ENCODE measurements around the gene BANK1. TPM values are rescaled to one million over a fixed set of nuclear protein-coding genes. Genes with fewer than 3 reads are reported as not detected.

BANK1 gene
- total RNA-seq, 1 donor from 2014 or later = 12.6 TPM

GRCh38 chr4:101858641-101859040 lies 68.1 kb downstream of the BANK1 start:
- no peaks in the 10 kb centered on the region for H3K4me1 ChIP-seq
- H3K27ac ChIP-seq = no peak overlapping the region
- no peaks in the 10 kb centered on the region for H3K9me3 ChIP-seq
- no peak for DNase-seq
- intact Hi-C loops (cut with DNase I) = no loop called here
- no peak overlapping the region for H3K4me3 ChIP-seq
- H3K36me3 ChIP-seq = no peaks in the 10 kb centered on the region
- ATAC-seq = no peak
- TF ChIP-seq CTCF (IDR thresholded peaks at IDR 0.05) = no peak
- H3K27me3 ChIP-seq = no peaks in the 10 kb centered on the region

GRCh38 chr4:101862595-101862994 lies 72.1 kb downstream of the BANK1 start:
- DNase-seq (no peak), ATAC-seq (no peak)
- H3K4me1 ChIP-seq = no peaks in the 10 kb centered on the region
- TF ChIP-seq CTCF (IDR thresholded peaks at IDR 0.05) = no peak
- no peaks in the 10 kb centered on the region for H3K27me3 ChIP-seq
- H3K36me3 ChIP-seq = no peaks in the 10 kb centered on the region
- H3K27ac ChIP-seq = no peak overlapping the region
- intact Hi-C loops (cut with DNase I) = no loop called here
- H3K4me3 ChIP-seq = no peak overlapping the region
- H3K9me3 ChIP-seq = no peaks in the 10 kb centered on the region

- Histone ChIP-seq H3K4me1 (no peaks in the 10 kb centered on the region), H3K9me3 (no peaks in the 10 kb centered on the region), H3K4me3 (no peak overlapping the region), H3K27ac (no peak overlapping the region), H3K36me3 (no peaks in the 10 kb centered on the region), H3K27me3 (no peaks in the 10 kb centered on the region)
- DNase-seq = no peak
- TF ChIP-seq CTCF (IDR thresholded peaks at IDR 0.05) = no peak
- ATAC-seq = no peak
- intact Hi-C loops (cut with DNase I) = no loop called here
Observed at GRCh38 chr4:101864660-101865059, 74.1 kb downstream of the BANK1 start.

GRCh38 chr4:101865501-101866062 lies 75.1 kb downstream of the BANK1 start:
- ATAC-seq = peak; percentile 26
- no peak for DNase-seq
- H3K36me3 ChIP-seq = no peaks in the 10 kb centered on the region
- H3K4me1 ChIP-seq = no peaks in the 10 kb centered on the region
- no peak for TF ChIP-seq CTCF (IDR thresholded peaks at IDR 0.05)
- no peaks in the 10 kb centered on the region for H3K9me3 ChIP-seq
- H3K4me3 ChIP-seq = no peak overlapping the region
- intact Hi-C loops (cut with DNase I) = no loop called here
- H3K27me3 ChIP-seq = no peaks in the 10 kb centered on the region
- no peak overlapping the region for H3K27ac ChIP-seq

- H3K36me3 ChIP-seq = no peaks in the 10 kb centered on the region
- intact Hi-C loops (cut with DNase I) = no loop called here
- H3K27ac ChIP-seq = no peak overlapping the region
- DNase-seq (no peak), ATAC-seq (no peak)
- H3K4me3 ChIP-seq = no peak overlapping the region
- H3K27me3 ChIP-seq = no peaks in the 10 kb centered on the region
- TF ChIP-seq CTCF (IDR thresholded peaks at IDR 0.05) = no peak
- no peaks in the 10 kb centered on the region for H3K9me3 ChIP-seq
- H3K4me1 ChIP-seq = no peaks in the 10 kb centered on the region
Observed at GRCh38 chr4:101870874-101871273, 80.3 kb downstream of the BANK1 start.
